ENCODE data around the gene HRH3. TPM values are rescaled to one million over a fixed set of nuclear protein-coding genes. Genes with fewer than 3 reads are reported as not detected.
A peak's percentile ranks its signal among the peaks of the same experiment; 100 is the strongest.

HRH3 gene
- total RNA-seq, 1 donor from 2014 or later = not detected

DNA sequence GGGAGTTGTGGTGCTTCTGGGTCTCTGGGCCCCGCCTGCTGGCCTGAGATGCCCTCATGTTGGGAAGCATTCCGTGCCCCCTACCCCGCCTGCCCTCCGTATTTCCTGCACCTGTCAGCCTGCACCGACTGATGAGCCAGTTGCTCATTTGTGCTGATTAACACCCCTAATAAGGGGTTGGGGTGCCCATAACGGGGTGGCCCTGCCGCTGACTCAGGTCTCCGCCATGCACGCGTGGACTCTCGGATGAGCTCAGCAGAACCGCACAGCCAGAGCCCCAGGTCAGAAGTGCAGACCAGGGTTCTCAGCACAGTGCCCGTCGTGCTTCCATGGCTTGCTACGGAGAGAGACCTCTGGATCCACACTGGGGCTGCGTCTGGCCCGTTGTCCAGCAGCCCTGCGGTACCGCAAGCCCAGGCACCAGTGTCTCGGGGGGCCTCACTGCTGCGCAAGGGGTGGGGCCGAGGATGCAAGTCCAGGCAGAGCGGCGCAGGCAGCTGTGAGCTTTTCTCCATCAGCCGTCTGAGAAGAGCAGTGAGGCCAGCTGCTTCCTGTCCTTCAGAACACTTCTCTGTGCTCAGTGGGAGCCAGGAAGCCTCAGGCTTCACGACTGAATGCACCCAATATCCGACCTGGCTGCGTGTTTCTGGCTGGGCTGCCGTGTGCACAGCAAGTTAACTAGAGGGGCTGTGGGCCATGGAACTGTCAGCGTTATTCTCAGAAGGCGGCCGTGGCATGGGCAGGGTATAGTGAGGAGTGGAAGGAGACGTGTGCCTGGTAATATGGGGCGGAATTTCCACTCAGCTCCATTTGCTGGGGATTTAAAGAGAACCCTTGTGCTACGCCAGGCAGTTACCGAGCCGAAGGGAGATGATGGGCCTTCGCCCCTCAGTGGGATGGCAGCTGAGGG is 18.6 kb downstream of the HRH3 start:
- peak; percentile 83 for ATAC-seq (ENCODE audit: low read depth)
- Mint-ChIP-seq H3K9me3 (no peaks in the 10 kb centered on the region), H3K4me3 (peak overlapping the region; percentile 75), H3K27ac (peak overlapping the region; percentile 21), H3K27me3 (no peaks in the 10 kb centered on the region), H3K4me1 (peaks cover 33% of the 10 kb centered on the region), H3K36me3 (ENCODE audit: low read depth) (peaks cover 50% of the 10 kb centered on the region)
- intact Hi-C loops (cut with micrococcal nuclease) = loop anchor here (5.0 kb wide), 1 partner anchor 36 kb away; the partner anchor contains the start of gene OSBPL2
- no peak for DNase-seq
- TF ChIP-seq, protein P1, sequence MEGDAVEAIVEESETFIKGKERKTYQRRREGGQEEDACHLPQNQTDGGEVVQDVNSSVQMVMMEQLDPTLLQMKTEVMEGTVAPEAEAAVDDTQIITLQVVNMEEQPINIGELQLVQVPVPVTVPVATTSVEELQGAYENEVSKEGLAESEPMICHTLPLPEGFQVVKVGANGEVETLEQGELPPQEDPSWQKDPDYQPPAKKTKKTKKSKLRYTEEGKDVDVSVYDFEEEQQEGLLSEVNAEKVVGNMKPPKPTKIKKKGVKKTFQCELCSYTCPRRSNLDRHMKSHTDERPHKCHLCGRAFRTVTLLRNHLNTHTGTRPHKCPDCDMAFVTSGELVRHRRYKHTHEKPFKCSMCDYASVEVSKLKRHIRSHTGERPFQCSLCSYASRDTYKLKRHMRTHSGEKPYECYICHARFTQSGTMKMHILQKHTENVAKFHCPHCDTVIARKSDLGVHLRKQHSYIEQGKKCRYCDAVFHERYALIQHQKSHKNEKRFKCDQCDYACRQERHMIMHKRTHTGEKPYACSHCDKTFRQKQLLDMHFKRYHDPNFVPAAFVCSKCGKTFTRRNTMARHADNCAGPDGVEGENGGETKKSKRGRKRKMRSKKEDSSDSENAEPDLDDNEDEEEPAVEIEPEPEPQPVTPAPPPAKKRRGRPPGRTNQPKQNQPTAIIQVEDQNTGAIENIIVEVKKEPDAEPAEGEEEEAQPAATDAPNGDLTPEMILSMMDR (IDR thresholded peaks at IDR 0.05) = no peak
- POLR2A ChIA-PET = interaction anchor here (1.0 kb wide), 1 partner anchor 36 kb away, joined by 3 read pairs; no protein-coding TSS in a partner anchor
- CTCF ChIA-PET = interaction anchor here (0.6 kb wide), 1 partner anchor 77 kb away, joined by 3 read pairs; no protein-coding TSS in a partner anchor

DNA sequence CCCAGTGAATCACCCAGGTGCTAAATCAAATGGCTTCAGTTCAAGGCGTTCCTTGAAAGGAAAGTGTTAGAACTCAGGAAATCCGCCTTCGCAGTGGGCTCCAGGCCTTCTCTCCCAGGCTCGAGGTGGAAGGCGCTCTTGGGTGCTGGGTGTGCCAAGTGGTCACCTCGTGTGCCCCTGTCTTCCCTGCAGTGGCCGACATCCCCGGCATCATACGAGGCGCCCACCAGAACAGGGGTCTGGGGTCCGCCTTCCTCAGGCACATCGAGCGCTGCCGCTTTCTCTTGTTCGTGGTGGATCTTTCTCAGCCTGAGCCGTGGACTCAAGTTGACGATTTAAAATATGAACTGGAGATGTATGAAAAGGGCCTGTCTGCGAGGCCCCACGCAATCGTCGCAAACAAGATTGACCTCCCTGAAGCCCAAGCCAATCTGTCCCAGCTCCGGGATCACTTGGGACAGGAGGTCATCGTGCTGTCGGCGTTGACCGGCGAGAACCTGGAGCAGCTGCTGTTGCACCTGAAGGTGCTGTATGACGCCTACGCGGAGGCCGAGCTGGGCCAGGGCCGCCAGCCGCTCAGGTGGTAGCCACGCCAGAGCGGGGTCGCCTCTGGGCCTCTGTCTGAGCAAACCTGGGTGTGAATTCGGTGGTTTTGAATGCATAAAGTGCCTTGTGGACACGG is 19.4 kb downstream of the HRH3 start:
- Mint-ChIP-seq H3K27ac (no peak overlapping the region), H3K4me3 (no peak overlapping the region)

DNA sequence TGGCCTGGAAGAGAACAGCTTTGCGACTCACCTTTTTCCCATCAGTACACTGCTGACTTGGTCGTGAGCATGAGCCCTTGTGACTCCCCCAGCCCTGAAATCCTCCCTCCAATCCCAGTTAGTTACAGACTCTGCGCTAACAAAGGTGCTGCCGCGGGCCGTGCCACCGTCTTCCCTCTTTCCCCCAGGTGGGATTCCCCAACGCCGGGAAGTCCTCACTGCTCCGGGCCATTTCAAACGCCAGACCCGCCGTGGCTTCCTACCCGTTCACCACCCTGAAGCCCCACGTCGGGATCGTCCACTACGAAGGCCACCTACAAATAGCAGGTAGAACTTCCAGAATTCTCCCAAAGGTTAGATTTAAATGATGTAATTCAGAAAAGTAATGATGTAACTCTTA is 21.1 kb downstream of the HRH3 start:
- no peak overlapping the region for H3K4me3 Mint-ChIP-seq
- no peaks in the 10 kb centered on the region for H3K27me3 Mint-ChIP-seq
- TF ChIP-seq, protein P1 (IDR thresholded peaks at IDR 0.05) = no peak
- no peaks in the 10 kb centered on the region for H3K9me3 Mint-ChIP-seq
- no peak for DNase-seq
- no peak overlapping the region for H3K27ac Mint-ChIP-seq
- POLR2A ChIA-PET = no interaction called here
- H3K4me1 Mint-ChIP-seq = peaks cover 35% of the 10 kb centered on the region
- ATAC-seq (ENCODE audit: low read depth) = no peak
- H3K36me3 Mint-ChIP-seq (ENCODE audit: low read depth) = peaks cover 63% of the 10 kb centered on the region
- CTCF ChIA-PET = no interaction called here
- intact Hi-C loops (cut with micrococcal nuclease) = no loop called here

More for the DNA sequence above, 19.4 kb downstream of the HRH3 start:
- Mint-ChIP-seq H3K36me3 (ENCODE audit: low read depth) (peaks cover 55% of the 10 kb centered on the region), H3K9me3 (no peaks in the 10 kb centered on the region), H3K4me1 (peaks cover 33% of the 10 kb centered on the region), H3K27me3 (no peaks in the 10 kb centered on the region)
- intact Hi-C loops (cut with micrococcal nuclease) = loop anchor here (5.0 kb wide), 1 partner anchor 37 kb away; the partner anchor contains the start of gene OSBPL2
- DNase-seq (no peak), ATAC-seq (ENCODE audit: low read depth) (no peak)
- CTCF ChIA-PET = no interaction called here
- POLR2A ChIA-PET = no interaction called here
- TF ChIP-seq, protein P1 (IDR thresholded peaks at IDR 0.05) = no peak

DNA sequence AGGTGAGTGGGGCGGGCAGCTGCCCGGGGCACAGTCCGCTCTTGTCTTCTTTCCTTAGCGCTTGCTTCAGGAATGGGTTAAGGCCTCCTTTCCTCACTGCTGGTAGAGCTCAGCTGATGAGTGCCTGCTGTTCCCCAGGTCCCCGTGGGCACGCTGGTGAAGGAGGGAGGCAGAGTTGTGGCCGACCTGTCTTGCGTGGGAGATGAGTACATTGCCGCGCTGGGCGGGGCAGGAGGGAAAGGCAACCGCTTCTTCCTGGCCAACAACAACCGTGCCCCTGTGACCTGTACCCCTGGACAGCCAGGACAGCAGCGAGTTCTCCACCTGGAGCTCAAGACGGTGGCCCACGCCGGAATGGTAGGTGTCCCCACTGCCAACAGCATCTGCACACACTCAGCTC is 21.6 kb downstream of the HRH3 start:
- ATAC-seq (ENCODE audit: low read depth) (no peak), DNase-seq (no peak)
- Mint-ChIP-seq H3K4me1 (peaks cover 33% of the 10 kb centered on the region), H3K27ac (no peak overlapping the region), H3K36me3 (ENCODE audit: low read depth) (peaks cover 65% of the 10 kb centered on the region), H3K27me3 (no peaks in the 10 kb centered on the region), H3K4me3 (no peak overlapping the region), H3K9me3 (no peaks in the 10 kb centered on the region)
- TF ChIP-seq, protein P1 (IDR thresholded peaks at IDR 0.05) = no peak
- POLR2A ChIA-PET = no interaction called here
- intact Hi-C loops (cut with micrococcal nuclease) = no loop called here
- CTCF ChIA-PET = no interaction called here

DNA sequence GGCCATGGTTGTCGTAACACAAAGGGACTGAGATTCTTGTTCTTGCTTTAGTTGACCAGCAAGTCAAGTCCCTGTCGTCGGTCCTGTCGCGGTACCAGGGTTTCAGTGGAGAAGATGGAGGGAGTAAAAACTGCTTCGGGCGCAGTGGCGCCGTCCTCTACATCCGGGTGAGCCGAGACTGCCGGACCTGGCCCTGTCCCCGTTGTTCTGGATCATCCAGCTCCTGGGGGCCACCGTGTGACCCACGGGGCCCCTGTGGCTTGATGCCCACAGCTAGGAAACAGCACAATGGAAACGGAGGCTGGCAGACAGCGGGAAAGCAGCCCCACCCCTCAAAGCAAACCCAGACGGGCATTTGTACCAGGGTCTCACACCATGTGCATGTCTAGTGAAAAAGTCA is 22.3 kb downstream of the HRH3 start:
- Mint-ChIP-seq H3K36me3 (ENCODE audit: low read depth) (peaks cover 65% of the 10 kb centered on the region), H3K27ac (no peak overlapping the region), H3K9me3 (no peaks in the 10 kb centered on the region), H3K4me1 (peaks cover 26% of the 10 kb centered on the region), H3K4me3 (no peak overlapping the region), H3K27me3 (no peaks in the 10 kb centered on the region)
- DNase-seq (no peak), ATAC-seq (ENCODE audit: low read depth) (no peak)
- intact Hi-C loops (cut with micrococcal nuclease) = no loop called here
- POLR2A ChIA-PET = no interaction called here
- CTCF ChIA-PET = no interaction called here
- TF ChIP-seq, protein P1 (IDR thresholded peaks at IDR 0.05) = no peak

Measured in activated B cell treated with CpG ODN at 0.5 μM for 24 hours (primary cell).